Activated CD4-positive, alpha-beta T cell treated with anti-CD3 and anti-CD28 coated beads, Interleukin-2, Interleukin-6, amounts not matched to agents 100 ng/mL and 50 ng/mL, durations not matched to agents 16 hours and 8 hours (primary cell): ENCODE results near the gene SLC1A3.

Experiments
- DNase-seq: peaks from one replicate; pipeline ENCODE4 v3.0.0-alpha.2; 2020

Gene SLC1A3

DNA sequence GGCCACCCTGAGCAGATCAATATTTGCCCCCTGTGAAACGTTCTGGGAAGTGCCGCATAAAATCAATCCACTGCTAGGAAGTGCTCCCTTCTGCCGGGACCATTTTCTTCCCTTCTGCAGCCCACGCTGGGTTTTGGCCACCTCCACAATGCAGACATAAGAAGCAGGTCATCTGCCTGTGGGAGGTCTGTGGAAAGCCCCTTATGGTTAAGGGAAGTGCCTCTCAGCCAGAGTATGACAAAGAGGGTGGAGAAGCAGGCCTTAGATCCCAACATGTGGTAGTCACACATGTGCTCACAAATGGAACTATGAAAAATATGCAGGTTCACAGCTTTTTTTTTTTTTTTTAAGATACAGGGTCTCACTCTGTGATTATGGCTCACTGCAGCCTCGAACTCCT lies 82.8 kb downstream of the SLC1A3 start:
- DNase-seq: no peak

DNA sequence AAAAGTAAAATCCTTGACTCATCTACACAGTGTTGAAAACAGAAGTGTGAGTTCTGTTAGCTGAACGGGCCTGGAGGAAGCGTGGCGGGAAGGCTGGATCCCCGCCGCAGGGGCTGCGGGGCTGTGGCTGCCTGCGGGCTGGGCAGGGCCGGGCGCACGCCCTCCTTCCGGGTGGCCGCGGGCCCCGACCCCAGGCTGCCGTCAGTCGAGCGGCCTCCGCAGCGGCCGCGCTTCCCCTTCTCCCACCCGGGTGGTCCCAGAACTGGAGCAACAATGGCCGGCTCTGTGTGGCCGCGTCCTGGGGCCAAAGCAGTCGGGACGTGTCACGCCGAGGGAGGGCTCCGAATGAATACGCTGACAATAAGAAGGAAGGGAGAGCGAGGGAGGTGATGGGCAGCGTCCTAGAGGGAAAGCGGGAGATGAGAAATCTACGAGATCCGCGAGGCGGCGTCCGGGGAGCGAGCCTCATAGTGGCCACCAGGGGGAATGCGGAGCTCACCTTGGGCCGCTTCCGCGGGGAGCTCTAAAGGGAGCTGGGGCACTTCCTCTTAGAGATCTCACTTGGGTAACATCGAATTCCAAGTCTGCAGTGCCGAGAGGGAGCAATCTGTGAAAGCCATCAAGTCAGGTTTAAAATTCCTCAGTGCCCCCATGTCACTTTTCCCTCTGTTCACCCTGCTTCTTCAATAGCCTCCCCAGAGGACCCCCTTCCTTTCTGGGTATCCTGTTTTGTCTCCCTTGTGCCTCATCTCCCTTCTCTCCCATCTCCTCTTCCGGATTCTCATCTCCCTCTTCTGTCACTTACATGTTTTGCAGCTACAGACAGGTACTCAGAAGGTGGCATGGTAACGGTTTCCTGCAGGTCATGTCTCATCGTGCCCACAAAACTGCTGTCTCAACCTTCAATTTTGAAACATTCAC lies 83.9 kb downstream of the SLC1A3 start:
- DNase-seq: peak; percentile 74

GRCh38 chr5:36691226-36691625 lies 84.8 kb downstream of the SLC1A3 start:
- no peak for DNase-seq

GRCh38 chr5:36691696-36692371 lies 85.4 kb downstream of the SLC1A3 start:
- no peak for DNase-seq

DNA sequence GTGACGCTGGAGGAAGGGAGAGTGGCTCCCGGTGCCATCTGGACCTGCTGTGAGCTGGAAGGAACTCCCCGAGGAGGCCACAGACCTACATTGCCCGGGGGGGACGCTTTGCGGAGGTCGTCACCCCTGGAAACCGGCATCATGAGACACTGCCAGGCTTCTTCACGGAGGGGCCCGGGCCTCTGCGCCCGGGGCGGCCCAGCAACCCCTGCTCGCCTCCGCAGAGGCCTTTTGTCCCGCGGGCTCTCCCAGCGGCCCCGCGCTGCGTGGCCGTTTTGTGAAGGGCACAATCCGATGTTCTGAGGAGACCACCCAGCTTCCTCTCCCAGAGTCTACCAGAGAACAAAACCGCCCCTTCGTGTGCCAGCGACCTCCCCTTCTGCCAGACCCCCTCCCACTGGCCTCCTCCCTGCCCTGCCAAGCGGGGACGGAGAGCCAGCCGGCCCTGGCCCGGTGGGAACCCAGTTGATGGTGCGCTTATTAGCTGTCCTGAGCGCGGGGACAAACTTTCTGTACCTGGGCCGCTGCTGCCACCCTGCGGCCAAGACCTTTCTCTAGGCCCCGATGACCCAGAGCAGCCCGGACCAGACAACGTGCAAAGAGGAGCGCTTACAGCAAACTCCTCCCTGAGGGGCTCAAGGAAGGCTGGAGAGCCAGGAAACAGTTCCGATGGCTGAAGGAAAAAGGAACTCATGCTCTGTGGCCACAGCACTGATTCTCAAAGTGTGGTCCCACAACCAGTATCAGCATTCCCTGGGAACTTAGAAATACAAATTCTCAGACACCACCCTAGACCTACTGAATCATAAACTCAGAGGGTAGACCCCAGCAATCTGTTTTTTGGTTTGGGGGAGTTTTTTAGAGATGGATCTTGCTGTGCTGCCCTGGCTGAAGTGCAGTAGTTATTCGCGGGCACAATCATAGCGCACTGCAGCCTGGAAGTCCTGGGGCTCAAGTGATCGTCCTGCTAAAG lies 86.7 kb downstream of the SLC1A3 start:
- DNase-seq: peak; percentile 66

DNA sequence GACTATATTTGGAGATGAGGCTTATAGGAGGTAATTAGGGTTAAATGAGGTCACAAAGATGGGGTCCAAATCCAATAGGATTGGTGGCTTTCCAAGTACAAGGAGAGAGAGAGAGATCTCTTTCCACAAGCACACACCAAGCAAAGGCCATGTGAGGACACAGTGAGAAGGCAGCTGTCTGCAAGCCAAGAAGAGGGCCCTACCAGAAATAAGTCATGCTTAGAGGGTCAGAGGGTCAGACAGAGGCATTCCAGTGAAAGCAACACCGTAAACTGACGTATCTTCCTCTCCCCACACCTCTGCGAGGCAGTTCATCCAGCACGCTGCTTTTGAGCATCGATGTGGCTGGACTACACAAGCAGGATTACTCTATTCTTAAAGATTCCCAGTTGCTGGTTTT lies 87.9 kb downstream of the SLC1A3 start:
- DNase-seq: no peak

DNA sequence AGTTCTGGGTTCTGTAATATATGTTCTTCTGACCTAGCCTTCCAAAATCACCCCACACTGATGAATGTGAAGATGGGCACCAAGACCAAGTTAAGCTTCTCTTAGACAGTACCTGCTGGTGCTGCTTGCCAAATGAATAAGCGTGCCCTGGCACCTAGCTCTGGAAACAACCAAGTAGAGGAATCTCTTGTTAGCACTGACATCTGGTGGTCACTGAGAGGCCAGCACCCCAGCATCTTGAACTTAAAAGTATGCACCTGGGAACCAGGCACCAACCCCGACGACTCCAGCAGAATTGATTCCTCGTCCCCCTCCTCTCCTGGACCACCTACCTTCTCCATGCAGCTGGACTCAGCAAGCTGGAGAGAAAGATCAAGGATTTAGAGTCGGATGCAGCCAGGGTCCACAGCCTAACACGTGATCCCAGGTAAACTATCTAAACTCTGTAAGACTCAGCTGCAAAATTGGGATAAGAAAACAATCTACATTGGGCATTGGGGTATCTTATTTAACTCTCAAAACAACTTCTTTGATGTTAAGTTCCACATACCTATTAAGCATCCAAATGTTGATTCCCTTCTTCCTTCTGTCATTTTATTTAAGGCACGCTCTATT lies 89.8 kb downstream of the SLC1A3 start:
- DNase-seq: peak; percentile 47

DNA sequence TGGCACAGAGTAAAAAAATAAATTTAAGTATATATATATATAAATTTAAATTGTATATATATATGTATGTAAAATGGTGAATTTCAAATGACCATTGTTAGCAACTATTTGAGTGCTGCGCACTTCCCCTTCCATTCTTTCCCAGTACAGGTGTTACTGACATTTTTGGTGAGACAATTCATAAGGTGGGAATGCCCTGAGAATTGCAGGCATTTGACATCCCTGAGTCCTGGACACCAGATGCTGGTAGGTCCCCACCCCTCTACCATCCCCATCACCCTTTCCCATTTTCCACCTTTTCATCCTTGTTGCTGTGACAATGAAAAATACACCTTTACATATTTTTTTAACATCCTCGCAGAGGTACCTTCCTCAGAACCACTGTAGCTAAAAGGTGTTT lies 91.6 kb downstream of the SLC1A3 start:
- DNase-seq: no peak

DNA sequence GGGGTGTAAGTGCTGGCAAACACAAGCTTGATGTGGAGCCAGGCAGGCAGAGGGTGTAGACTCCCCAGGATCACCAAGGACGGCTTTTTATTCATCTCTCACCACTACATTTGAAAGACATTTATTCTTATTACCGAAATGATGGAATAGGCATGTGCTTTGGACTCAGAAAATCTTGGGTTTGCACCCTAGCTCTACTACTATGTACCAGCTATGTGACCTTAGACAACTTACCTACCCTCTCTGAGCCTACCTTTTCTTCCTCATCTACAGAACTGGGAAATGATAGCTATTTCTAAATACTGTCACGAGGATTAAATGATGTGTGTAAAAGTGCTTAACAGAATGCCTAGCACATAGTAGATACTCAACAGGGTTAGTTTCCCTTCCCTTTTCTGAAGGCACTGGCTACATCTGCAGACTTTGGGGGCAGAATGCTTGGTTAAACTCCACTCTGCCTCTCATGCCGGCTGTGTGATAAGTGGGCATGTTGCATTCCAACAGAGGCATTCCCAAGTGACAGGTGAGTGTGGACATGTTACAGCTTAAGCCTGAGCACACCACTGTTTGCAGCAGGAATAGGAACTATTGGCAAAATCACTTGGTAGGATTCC lies 94.8 kb downstream of the SLC1A3 start:
- DNase-seq: no peak

DNA sequence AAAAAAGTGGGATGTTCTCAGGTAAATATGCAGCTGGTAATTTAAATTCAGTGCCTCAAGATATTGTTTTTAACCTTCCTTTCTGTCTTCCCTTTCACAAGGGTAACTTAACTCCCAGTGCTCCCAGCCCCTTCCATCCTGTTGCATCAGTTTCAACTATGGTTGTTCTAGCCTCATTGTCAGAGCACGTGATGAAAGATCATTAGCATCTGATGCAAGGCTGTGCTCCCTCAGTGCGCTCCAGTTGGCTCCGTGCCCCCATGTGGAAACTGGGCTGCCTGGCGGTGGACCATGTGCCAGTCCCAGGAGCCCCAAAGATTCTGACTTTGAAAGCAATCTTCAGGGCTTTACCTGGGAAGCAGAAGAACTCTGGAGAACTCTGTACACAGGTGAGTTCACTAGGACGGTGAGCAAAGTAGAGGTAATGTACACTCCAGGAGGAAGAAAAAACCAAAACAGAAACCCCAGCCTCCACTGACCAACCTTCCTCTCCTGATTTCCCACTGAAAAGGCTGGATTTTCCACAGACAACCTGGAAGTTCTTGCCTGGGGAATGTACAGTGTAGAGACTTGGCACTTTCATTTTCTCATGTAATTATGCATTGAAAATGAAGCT lies 96.9 kb downstream of the SLC1A3 start:
- DNase-seq: no peak

DNA sequence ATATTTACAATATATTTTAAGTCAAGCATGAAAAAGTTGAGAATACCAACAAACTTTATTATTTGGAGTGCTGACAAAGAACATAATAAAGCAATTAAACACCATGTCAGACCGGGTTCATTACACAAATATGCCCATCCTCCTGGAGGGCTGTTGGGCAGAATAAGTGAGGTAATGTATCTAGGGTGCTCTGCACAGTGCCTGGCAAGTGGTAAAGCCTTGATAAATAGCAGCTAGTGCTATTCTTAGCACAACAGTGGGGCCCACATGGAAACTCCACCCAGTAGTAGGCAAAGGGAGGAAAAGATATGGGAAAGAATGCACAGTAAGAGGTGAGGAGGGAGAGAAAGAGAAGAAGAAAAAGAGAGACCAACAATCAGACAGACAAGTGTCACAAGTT lies 97.7 kb downstream of the SLC1A3 start:
- DNase-seq: no peak

DNA sequence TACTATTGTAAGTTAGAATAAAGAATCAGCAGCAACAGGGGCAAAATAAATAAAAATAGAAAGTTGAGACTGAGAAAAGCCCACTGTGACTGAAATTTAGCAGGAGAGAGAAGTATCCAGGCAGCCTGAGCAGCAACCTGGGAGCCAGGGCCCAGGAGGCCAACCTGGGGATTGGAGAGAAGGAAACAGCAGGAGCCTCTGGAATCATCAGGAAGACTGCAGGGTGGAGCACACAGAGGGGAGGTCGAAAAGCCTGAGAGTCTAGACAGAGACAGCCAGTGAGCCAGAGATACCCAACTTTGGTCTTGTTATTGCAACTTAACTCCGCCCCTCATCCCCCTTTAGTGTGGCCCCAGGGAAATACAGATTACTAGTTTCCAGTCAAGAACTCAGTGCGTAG lies 98.6 kb downstream of the SLC1A3 start:
- no peak for DNase-seq

- no peak for DNase-seq
Measured at GRCh38 chr5:36706662-36707061, 100.3 kb downstream of the SLC1A3 start.

DNA sequence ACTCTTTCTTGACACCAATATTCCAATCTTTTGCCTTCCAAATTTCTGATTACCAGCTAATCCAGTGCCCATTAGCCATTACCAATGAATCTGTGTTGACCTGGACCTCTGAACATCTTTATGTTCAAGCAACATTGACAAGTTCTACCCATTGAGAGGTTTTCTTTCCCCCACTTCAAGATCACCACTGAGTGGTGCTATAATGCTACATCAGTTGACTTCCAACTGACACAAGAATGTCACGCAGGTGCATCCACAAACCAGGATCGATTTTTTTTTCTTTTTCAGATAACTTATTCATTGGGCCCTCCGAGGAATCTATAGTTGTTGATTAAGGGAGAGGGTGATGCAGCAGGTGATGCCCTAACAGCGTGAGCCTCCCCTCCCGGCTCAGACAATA lies 102.6 kb downstream of the SLC1A3 start:
- DNase-seq: no peak

GRCh38 chr5:36710039-36710438 lies 103.6 kb downstream of the SLC1A3 start:
- DNase-seq: no peak

DNA sequence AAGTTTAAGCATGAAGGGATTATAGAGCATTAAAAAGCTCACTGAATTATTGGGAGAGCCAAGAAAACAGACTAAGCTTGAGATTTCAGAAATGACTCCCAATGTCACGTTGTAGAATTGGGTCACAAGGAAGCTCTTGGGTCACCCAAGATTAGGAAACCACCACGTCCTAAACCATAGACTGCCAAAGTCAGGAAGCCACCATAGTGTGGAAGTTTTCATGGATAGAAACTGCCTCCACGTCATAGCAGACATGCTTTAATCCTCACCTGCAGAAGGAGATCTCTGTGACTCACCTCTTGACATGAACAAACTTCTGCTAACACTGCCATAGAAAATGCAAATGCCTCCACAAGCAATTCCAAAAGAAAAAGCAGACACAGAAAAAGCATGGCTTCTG lies 106.3 kb downstream of the SLC1A3 start:
- no peak for DNase-seq

- no peak for DNase-seq
Measured at GRCh38 chr5:36713541-36713940, 107.1 kb downstream of the SLC1A3 start.

GRCh38 chr5:36717131-36717695 lies 110.8 kb downstream of the SLC1A3 start:
- no peak for DNase-seq

- DNase-seq: no peak
Measured at GRCh38 chr5:36719282-36719681, 112.9 kb downstream of the SLC1A3 start.

DNA sequence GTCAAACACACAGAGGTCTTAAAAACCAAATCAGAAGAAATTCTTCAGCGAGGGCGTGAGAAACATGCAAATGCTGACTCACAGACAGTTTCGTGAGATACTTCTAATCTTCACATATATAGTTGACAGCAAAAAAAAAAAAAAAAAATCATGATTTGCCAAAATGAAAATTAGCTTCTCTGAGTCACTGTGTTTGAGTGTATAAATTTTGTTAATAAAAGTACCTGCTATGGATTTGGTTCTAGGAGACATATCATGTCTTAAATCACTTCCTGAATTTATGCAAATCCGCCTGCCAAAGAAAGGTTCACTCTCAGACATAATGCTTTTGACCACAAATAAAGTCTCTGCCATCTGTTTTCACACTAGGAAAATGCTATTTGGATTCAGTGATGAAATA lies 114.3 kb downstream of the SLC1A3 start:
- no peak for DNase-seq

- no peak for DNase-seq
Measured at GRCh38 chr5:36721664-36722235, 115.3 kb downstream of the SLC1A3 start.
